Measurements from ENCODE around the gene SLC25A12.
"Not testable (repeated sequence)": the region's sequence is repeated elsewhere in the genome, so short reads cannot be mapped to it uniquely, and the experiment has no call there.

SLC25A12 gene

DNA sequence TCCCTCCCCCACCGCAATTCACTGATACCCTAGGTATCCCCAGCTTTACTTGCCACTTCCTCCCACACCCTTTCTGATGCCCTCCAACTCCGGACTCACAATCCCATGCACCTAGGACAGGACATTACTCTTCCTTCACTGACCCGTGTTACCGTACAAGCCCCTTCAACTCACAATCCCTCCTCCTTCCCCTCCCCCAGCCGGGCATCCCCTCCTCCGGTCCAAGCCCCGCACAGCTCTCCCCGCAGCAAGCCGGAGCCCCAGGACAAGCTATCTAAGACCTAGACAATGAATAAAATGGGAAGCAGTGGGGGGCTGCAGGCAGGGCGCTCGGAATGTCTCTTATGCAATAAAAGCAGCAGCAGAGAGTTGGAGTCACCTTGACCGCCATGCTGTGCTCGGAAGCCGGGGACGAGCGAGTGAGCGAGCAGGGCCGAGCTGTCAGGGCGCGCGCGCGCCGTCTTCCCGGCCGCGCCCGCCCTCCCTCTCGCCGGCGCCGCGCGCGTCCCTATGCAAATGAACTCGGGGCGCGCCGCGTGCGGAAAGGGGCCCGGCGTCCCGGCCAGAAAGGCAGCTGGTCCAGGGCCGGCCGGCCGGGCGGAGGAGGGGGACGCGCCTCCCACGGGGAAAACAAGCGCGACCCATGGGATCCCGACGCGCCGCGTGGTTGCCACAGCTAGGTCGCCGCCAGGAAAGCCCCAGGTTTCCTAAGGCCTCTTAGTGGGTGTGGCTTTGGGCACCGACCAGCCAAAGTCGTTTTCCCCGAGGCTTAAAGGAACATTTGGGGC is at the start of gene SLC25A12:
Gene SLC25A12 (minus strand): TSS at position 421 of the 788 bp plus-strand sequence. CDS start 30 bp downstream, at position 391.
- DNase-seq (ENCODE audit: low read depth), result peak; percentile 55

DNA sequence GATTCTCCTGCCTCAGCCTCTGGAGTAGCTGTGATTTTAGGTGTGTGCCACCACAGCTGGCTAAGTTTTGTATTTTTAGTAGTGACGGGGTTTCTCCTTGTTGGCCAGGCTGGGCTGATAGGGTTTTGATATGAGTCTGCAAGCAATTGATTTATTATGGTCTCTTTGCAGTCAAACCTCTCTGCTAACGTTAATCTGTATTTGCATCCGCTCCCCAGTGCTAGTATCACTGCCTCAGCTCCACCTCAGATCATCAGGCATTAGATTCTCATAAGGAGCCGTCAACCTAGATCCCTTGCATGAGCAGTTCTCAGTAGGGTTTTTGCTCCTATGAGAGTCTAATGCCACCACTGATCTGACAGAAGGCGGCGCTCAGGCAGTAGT is 47.3 kb upstream of the SLC25A12 start:
- DNase-seq (ENCODE audit: low read depth), result no peak

- DNase-seq (ENCODE audit: low read depth), result no peak
Observed at GRCh38 chr2:171939743-171940071, 45.7 kb upstream of the SLC25A12 start.

DNA sequence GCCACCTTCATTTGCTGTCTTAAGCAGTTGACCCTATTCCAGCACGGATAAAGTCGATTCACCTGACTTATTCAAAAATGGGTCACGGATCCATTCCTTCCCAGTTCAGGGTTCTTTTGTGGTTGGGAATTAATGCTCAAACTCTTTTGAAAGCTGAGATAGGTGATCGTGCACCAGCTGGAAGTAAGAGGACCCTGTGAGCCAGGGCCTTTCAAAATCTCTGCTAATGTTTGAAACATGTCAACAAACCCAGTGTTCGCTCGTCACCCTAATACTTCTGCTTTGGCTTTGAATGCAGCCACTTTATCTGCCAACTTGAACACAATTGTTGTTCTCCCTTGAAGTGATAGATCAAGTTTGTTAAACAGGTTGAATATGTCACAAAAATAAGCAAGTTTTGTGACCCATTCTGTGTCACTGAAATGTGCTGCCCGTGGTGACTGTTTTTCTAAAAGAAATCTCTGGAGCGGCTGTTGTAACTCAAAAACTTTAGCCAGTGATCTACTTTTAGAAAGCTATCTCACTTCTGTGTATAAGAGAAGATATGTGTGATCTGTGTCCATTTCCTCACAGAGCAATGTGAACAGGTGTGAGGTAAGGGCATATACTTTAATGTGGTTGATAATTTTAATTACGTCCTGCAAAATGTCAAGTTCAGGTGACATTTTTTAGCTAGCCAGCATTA is 45.2 kb upstream of the SLC25A12 start:
- DNase-seq (ENCODE audit: low read depth), result no peak

GRCh38 chr2:171930385-171930784 is 36.3 kb upstream of the SLC25A12 start:
- DNase-seq (ENCODE audit: low read depth), result no peak

DNA sequence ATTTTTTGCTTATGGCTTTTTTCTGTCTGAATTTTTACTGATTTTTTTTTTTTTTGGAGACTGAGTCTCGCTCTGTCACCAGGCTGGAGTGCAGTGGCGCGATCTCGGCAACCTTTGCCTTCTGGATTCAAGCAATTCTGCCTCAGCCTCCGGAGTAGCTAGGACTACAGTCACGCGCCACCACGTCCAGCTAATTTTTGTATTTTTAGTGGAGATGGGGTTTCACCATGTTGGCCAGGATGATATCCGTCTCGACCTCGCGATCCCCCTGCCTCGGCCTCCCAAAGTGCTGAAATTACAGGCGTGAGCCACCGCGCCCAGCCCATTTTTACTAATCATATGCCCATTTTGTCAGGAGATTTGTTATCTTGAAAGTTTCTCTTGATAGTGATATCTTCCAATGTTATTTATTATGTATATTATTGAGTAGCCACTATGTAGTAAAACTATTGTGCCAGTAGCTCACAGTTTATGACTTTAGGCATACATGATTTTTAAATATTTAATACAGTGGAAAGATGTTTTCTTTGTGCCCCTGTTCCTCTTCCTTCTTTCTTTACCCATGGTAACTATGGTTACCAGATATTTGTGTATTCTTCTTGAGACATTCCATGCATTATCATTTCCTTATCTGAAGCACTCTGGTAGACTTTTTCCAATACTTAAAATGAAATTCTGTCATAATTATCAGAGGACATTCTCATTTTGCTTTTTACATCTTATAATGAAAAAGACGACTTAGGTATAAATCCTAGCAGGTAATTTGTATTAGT is 30.3 kb upstream of the SLC25A12 start:
- DNase-seq (ENCODE audit: low read depth), result no peak

DNA sequence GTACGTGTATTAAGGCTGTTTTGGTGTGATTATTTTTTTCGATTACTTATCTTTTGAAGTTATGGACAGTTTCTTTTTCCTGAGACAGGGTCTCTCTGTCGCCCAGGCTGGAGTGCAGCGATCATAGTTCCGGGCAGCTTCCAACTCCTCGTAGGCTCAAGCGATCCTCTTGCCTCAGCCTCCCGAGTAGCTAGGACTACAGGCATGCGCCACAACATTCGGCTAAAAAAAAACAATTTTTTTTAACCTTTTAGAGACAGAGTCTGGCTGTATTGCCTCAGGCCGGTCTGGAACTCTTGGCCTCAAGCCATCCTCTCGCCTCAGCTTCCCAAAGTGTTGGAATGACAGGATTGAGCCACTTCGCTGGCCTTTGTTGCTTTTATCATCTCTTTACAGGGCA is 29.2 kb upstream of the SLC25A12 start:
- no peak for DNase-seq (ENCODE audit: low read depth)

- peak; percentile 96 for DNase-seq (ENCODE audit: low read depth)
Observed at GRCh38 chr2:171922230-171923022, 28.4 kb upstream of the SLC25A12 start, which contains the start of gene HAT1. Gene HAT1 (plus strand): TSS chr2:171922461. CDS start chr2:171922501, 40 bp downstream.

DNA sequence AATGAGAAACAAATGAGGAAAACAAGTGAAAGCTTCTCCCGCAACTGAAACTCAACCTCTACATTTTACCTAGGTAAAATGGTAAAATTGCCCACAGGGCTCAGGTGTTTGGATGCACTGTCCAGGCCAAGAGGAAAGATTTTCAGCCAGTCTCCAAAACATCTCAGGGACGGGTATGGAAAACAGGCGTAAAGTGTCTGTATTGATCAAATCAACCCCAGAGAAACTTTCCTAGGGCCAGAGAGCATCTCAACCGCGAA is 27.9 kb upstream of the SLC25A12 start:
- no peak for DNase-seq (ENCODE audit: low read depth)

DNA sequence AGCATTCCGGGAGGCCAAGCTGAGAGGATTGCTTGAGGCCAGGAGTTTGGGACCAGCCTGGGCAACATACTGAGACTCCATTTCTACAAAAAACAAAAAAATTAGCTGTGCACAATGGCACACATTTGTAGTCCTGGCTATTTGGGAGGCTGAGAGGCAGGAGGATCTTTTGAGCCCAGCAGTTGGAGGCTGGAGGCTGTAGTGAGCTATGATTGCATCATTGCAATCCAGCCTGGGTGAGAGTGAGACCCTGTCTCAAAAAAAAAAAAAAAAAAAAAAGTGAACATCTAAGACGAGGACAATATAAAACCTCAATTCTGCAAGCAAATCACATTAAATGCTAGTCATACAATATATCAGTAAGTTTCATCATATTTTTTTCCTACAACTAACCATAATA is 25.4 kb upstream of the SLC25A12 start:
- no peak for DNase-seq (ENCODE audit: low read depth)

- no peak for DNase-seq (ENCODE audit: low read depth)
Observed at GRCh38 chr2:171913517-171913916, 19.5 kb upstream of the SLC25A12 start.

- DNase-seq (ENCODE audit: low read depth), result no peak
Observed at GRCh38 chr2:171910494-171910893, 16.4 kb upstream of the SLC25A12 start.

DNA sequence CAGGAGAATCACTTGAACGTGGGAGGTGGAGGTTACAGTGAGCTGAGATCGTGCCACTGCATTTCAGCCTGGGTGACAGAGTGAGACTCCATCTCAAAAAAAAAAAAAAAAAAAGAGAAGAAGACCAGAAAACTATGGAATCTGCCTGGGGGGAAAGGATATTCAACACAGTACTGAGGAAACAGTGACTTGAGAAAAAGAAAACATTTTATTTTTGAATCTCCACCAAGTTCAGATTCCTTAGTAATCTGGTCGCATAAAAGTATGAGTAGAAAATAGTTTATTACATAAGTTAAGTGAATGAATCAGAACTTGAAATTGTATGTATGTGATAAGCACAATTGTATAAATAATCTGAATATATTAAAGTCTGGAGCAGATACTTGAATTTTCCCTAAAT is 15.2 kb upstream of the SLC25A12 start:
- DNase-seq (ENCODE audit: low read depth), result no peak

- no peak for DNase-seq (ENCODE audit: low read depth)
Observed at GRCh38 chr2:171908235-171908634, 14.2 kb upstream of the SLC25A12 start.

GRCh38 chr2:171902840-171903420 is 8.9 kb upstream of the SLC25A12 start:
- DNase-seq (ENCODE audit: low read depth), result no peak

- DNase-seq (ENCODE audit: low read depth), result not testable (repeated sequence)
Observed at GRCh38 chr2:171899623-171900282, 5.7 kb upstream of the SLC25A12 start.

DNA sequence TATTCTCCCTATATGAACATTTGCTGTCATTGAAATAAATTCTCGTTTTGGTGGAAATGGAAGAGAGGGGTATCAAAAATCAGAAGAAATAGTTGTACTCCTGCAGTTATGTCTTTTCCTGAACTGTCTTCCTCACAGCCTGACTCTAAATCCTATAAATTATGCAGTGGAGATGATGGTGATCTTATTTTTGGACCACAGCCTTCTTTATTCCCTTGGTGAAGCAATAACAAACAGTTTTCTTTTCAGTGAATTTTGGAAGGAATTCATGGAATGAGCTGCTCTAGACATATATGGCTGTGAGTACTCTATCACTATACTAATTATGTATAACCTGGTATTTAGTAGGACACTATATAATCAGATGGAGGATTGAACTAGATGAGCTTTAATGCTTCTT is 1.7 kb upstream of the SLC25A12 start:
- DNase-seq (ENCODE audit: low read depth), result no peak

- no peak for DNase-seq (ENCODE audit: low read depth)
Observed at GRCh38 chr2:171894612-171894947, 536 bp upstream of the SLC25A12 start.

GRCh38 chr2:171893196-171893823 is 734 bp downstream of the SLC25A12 start:
- no peak for DNase-seq (ENCODE audit: low read depth)

- DNase-seq (ENCODE audit: low read depth), result no peak
Observed at GRCh38 chr2:171889808-171890207, 4.2 kb downstream of the SLC25A12 start.

GRCh38 chr2:171889333-171889732 is 4.7 kb downstream of the SLC25A12 start:
- DNase-seq (ENCODE audit: low read depth), result no peak

All from stimulated activated CD8-positive, alpha-beta memory T cell treated with anti-CD3 and anti-CD28 coated beads, Interleukin-12 subunit alpha, Interleukin-12 subunit beta, amount 100 ng/mL, for 4 hours (primary cell).